Left lung (tissue), 10 donors: ENCODE measurements around the gene MCM8. TPM values are rescaled to one million over a fixed set of nuclear protein-coding genes. Genes with fewer than 3 reads are reported as not detected.

Experiments used
- ATAC-seq: fragments of 200-7000 bp; cut with Tn5 transposase; one replicate; pipeline ENCODE4 v1.9.1; 2020; ENCODE audit warnings: moderate library complexity
- DNase-seq, 4 donors: peaks; one replicate each; pipeline ENCODE4 v3.0.0-alpha.2; 2013 to 2020
- H3K27ac ChIP-seq, 2 donors: fragments of 200-600 bp; sonication (generic) in 1 of 2; one replicate each; pipeline versions ENCODE4 v1.5.0 to v1.8.0; 2020 to 2021
- H3K27me3 ChIP-seq, 2 donors: fragments of 200-600 bp; sonication (generic) in 1 of 2; one replicate each; pipeline versions ENCODE4 v1.5.0 to v1.8.0; 2020 to 2021
- H3K36me3 ChIP-seq, 2 donors: fragments of 200-600 bp; sonication (generic) in 1 of 2; one replicate each; pipeline versions ENCODE4 v1.5.0 to v1.8.0; 2020 to 2021
- H3K4me1 ChIP-seq, 2 donors: fragments of 200-600 bp; one replicate each; pipeline ENCODE4 v1.8.0; 2021
- H3K4me3 ChIP-seq, 2 donors: fragments of 200-600 bp; sonication (generic) in 1 of 2; one replicate each; pipeline versions ENCODE4 v1.5.0 to v1.8.0; 2020 to 2021; ENCODE audit warnings: mild to moderate bottlenecking in 1 of 2
- H3K9me3 ChIP-seq, 2 donors: fragments of 200-600 bp; sonication (generic) in 1 of 2; one replicate each; pipeline versions ENCODE4 v1.5.0 to v1.8.0; 2020 to 2021
- CTCF ChIP-seq, 2 donors: fragments of 200-600 bp; sonication (generic) in 1 of 2; IDR thresholded peaks; one replicate each; pipeline versions ENCODE4 v1.5.0 to v1.8.0; 2021; ENCODE audit warnings: antibody characterized with exemption in 2 of 2
- intact Hi-C, 2 donors: fragments of 100-400 bp; cut with DNase I; formaldehyde crosslinking; loops; one replicate each; pipeline versions ENCODE4 v1.11.2 to v1.14.2; 2022
- polyA plus RNA-seq, 6 donors: library from polyadenylated mRNA; unstranded; fragments of 120-200 nt; gene quantifications; one replicate each; pipeline ENCODE4 v1.2.1, GENCODE V29; 2013; ENCODE audit not compliant: insufficient read length in 6 of 6
- total RNA-seq, 2 donors: library from RNA; stranded (reverse); fragmentation: NEBNext Ultra II Directional; extraction: Animal tissue kit (Norgen Biotek cat#: 25700); gene quantifications; one replicate each; pipeline ENCODE4 v1.2.1, GENCODE V29; 2021
- donor health status: DM: no; HTN: yes; CAD: no.
- donor health status: DM: no; HTN: no; CAD: no.

Gene MCM8
- total and polyA plus RNA-seq, 8 donors = 6.4 to 20.2 (median 15.3) TPM

- no peak overlapping the region for H3K27ac ChIP-seq
- no peak for DNase-seq
- TF ChIP-seq CTCF (IDR thresholded peaks at IDR 0.05) = no peak
- no peak overlapping the region for H3K4me3 ChIP-seq
- no peak for ATAC-seq
- no peaks in the 10 kb centered on the region for H3K9me3 ChIP-seq
- H3K27me3 ChIP-seq = peaks cover 26 to 72% of the 10 kb centered on the region in 2 donors
- intact Hi-C loops = no loop called here
- peaks cover 0 to 9% of the 10 kb centered on the region in 2 donors for H3K4me1 ChIP-seq
- H3K36me3 ChIP-seq = no peaks in the 10 kb centered on the region
These were observed 37.3 kb upstream of the MCM8 start for GRCh38 chr20:5913166-5913565.

GRCh38 chr20:5914859-5915258 lies 35.6 kb upstream of the MCM8 start:
- H3K4me3 ChIP-seq = no peak overlapping the region
- H3K4me1 ChIP-seq = peaks cover 0 to 17% of the 10 kb centered on the region in 2 donors
- ATAC-seq (no peak), DNase-seq (no peak)
- H3K27ac ChIP-seq = no peak overlapping the region
- H3K27me3 ChIP-seq = peaks cover 26 to 56% of the 10 kb centered on the region in 2 donors
- no peaks in the 10 kb centered on the region for H3K36me3 ChIP-seq
- H3K9me3 ChIP-seq = no peaks in the 10 kb centered on the region
- intact Hi-C loops = no loop called here
- TF ChIP-seq CTCF (IDR thresholded peaks at IDR 0.05) = no peak

- intact Hi-C loops = no loop called here
- H3K9me3 ChIP-seq = no peaks in the 10 kb centered on the region
- H3K4me1 ChIP-seq = peaks cover 0 to 8% of the 10 kb centered on the region in 2 donors
- H3K4me3 ChIP-seq = no peak overlapping the region
- peaks cover 0 to 15% of the 10 kb centered on the region in 2 donors for H3K27me3 ChIP-seq
- ATAC-seq (peak; percentile 67), DNase-seq (no peak)
- H3K36me3 ChIP-seq = no peaks in the 10 kb centered on the region
- H3K27ac ChIP-seq = no peak overlapping the region
- TF ChIP-seq CTCF (IDR thresholded peaks at IDR 0.05) = no peak
These were observed 31.4 kb upstream of the MCM8 start for GRCh38 chr20:5918856-5919625.

GRCh38 chr20:5919626-5920544 lies 30.6 kb upstream of the MCM8 start:
- no peak for TF ChIP-seq CTCF (IDR thresholded peaks at IDR 0.05)
- intact Hi-C loops = no loop called here
- Histone ChIP-seq H3K4me3 (no peak overlapping the region), H3K36me3 (no peaks in the 10 kb centered on the region), H3K27me3 (peaks cover 0 to 8% of the 10 kb centered on the region in 2 donors), H3K27ac (no peak overlapping the region), H3K4me1 (peaks cover 0 to 8% of the 10 kb centered on the region in 2 donors), H3K9me3 (no peaks in the 10 kb centered on the region)
- ATAC-seq = no peak
- no peak for DNase-seq

GRCh38 chr20:5920581-5920980 lies 29.9 kb upstream of the MCM8 start:
- intact Hi-C loops = no loop called here
- H3K9me3 ChIP-seq = no peaks in the 10 kb centered on the region
- H3K4me1 ChIP-seq = peaks cover 0 to 8% of the 10 kb centered on the region in 2 donors
- H3K27me3 ChIP-seq = peaks cover 0 to 5% of the 10 kb centered on the region in 2 donors
- H3K27ac ChIP-seq = no peak overlapping the region
- H3K36me3 ChIP-seq = no peaks in the 10 kb centered on the region
- ATAC-seq (no peak), DNase-seq (no peak)
- no peak for TF ChIP-seq CTCF (IDR thresholded peaks at IDR 0.05)
- H3K4me3 ChIP-seq = no peak overlapping the region
